GM12864 (cell line): Measurements from ENCODE around the gene RALGPS1.

Experiments used
- DNase-seq: peaks from one replicate; pipeline ENCODE4 v3.0.0-alpha.2; 2011; ENCODE audit warnings: low read depth
- H3K4me3 ChIP-seq: 2 replicates; pipeline ENCODE4 v1.5.1; 2011; ENCODE audit warnings: mild to moderate bottlenecking, low read depth, low read length, control low read depth
- CTCF ChIP-seq: IDR thresholded peaks from 2 replicates; pipeline ENCODE4 v1.5.1; 2011; ENCODE audit warnings: low read depth, mild to moderate bottlenecking, moderate library complexity, low read length, control low read depth, inconsistent platforms; ENCODE audit errors: missing control alignments

Gene RALGPS1

GRCh38 chr9:127095411-127095810, 180.8 kb downstream of the RALGPS1 start:
- DNase-seq: no peak
- TF ChIP-seq CTCF: no peak
- no peak overlapping the region for H3K4me3 ChIP-seq

- no peak overlapping the region for H3K4me3 ChIP-seq
- DNase-seq: no peak
- TF ChIP-seq CTCF: no peak
Observed at GRCh38 chr9:127096208-127096607, 181.6 kb downstream of the RALGPS1 start.

GRCh38 chr9:127097683-127098082, 183.1 kb downstream of the RALGPS1 start:
- no peak for DNase-seq
- H3K4me3 ChIP-seq: no peak overlapping the region
- TF ChIP-seq CTCF: no peak

- no peak for DNase-seq
- TF ChIP-seq CTCF: no peak
- no peak overlapping the region for H3K4me3 ChIP-seq
Observed at GRCh38 chr9:127098916-127099553, 184.5 kb downstream of the RALGPS1 start.

- no peak overlapping the region for H3K4me3 ChIP-seq
- no peak for TF ChIP-seq CTCF
- no peak for DNase-seq
Observed at GRCh38 chr9:127099664-127100063, 185.1 kb downstream of the RALGPS1 start.

- no peak for TF ChIP-seq CTCF
- no peak overlapping the region for H3K4me3 ChIP-seq
- no peak for DNase-seq
Observed at GRCh38 chr9:127102176-127102575, 187.6 kb downstream of the RALGPS1 start.

GRCh38 chr9:127102788-127103187, 188.2 kb downstream of the RALGPS1 start:
- no peak for DNase-seq
- H3K4me3 ChIP-seq: no peak overlapping the region
- TF ChIP-seq CTCF: no peak
